IMR-90 (cell line): ENCODE results near the gene TNN.

Experiments used
- MAFK ChIP-seq: IDR thresholded peaks from 2 replicates; pipeline ENCODE4 v1.6.1; 2012; ENCODE audit warnings: low read depth, low read length, improper control_type of control experiment
- POLR2A ChIP-seq: IDR thresholded peaks from 2 replicates; pipeline ENCODE4 v1.6.1; 2012; ENCODE audit warnings: mild to moderate bottlenecking, low read depth, low read length
- RAD21 ChIP-seq: IDR thresholded peaks from 2 replicates; pipeline ENCODE4 v1.6.1; 2012; ENCODE audit warnings: low read length, improper control_type of control experiment
- RFX5 ChIP-seq: IDR thresholded peaks from 2 replicates; pipeline ENCODE4 v1.8.0; 2012; ENCODE audit warnings: low read depth, mild to moderate bottlenecking, low read length, moderate library complexity
- TF ChIP-seq, protein P1 (sequence below): conservative IDR thresholded peaks from 2 replicates; pipeline ENCODE4 v1.5.1; 2012; ENCODE audit warnings: mild to moderate bottlenecking, low read depth, low read length, improper control_type of control experiment
- TF ChIP-seq, protein P2 (sequence below): fragments of 150-350 bp; IDR thresholded peaks from 2 replicates; pipeline ENCODE4 v1.6.1; 2016; ENCODE audit warnings: low read depth, mild to moderate bottlenecking, low read length, moderate library complexity, borderline replicate concordance

DNA sequence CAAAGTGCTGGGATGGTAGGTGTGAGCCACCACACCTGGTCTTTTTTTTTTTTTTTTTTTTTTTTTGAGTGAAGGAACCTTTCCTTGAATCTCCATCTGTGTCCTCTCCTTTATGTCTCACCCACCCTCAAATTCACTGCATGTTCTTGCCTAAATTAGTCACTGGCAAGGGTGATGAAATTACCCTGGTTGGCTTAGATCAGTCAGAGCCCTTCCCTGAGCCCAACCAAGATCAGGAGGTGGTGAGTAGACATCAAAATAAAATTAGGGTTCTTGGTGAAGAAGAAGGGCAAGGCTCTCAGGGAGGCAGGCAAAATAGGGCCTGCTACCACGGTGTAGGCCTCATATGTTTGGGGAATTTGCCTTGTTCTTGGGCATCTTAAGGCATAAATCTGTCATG, 5.3 kb upstream of the TNN start:
- no peak for TF ChIP-seq MAFK
- TF ChIP-seq, protein P1, sequence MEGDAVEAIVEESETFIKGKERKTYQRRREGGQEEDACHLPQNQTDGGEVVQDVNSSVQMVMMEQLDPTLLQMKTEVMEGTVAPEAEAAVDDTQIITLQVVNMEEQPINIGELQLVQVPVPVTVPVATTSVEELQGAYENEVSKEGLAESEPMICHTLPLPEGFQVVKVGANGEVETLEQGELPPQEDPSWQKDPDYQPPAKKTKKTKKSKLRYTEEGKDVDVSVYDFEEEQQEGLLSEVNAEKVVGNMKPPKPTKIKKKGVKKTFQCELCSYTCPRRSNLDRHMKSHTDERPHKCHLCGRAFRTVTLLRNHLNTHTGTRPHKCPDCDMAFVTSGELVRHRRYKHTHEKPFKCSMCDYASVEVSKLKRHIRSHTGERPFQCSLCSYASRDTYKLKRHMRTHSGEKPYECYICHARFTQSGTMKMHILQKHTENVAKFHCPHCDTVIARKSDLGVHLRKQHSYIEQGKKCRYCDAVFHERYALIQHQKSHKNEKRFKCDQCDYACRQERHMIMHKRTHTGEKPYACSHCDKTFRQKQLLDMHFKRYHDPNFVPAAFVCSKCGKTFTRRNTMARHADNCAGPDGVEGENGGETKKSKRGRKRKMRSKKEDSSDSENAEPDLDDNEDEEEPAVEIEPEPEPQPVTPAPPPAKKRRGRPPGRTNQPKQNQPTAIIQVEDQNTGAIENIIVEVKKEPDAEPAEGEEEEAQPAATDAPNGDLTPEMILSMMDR: no peak
- TF ChIP-seq RAD21: no peak
- TF ChIP-seq POLR2A: no peak
- TF ChIP-seq RFX5: no peak
- TF ChIP-seq, protein P2, sequence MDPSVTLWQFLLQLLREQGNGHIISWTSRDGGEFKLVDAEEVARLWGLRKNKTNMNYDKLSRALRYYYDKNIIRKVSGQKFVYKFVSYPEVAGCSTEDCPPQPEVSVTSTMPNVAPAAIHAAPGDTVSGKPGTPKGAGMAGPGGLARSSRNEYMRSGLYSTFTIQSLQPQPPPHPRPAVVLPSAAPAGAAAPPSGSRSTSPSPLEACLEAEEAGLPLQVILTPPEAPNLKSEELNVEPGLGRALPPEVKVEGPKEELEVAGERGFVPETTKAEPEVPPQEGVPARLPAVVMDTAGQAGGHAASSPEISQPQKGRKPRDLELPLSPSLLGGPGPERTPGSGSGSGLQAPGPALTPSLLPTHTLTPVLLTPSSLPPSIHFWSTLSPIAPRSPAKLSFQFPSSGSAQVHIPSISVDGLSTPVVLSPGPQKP: no peak
